GM19324 (cell line): ENCODE results near the gene TINAG.

Experiments
- ATAC-seq: cut with Tn5 transposase; IDR thresholded peaks from one replicate; pipeline ENCODE4 v1.9.1; 2021; ENCODE audit warnings: mild to moderate bottlenecking, moderate library complexity; ENCODE audit not compliant: unreplicated experiment, low FRiP score

The TINAG gene

GRCh38 chr6:54308289-54308985 lies at the start of gene TINAG:
TINAG (plus strand) TSS chr6:54308441; CDS start chr6:54308551, 110 bp downstream.
- ATAC-seq: no peak

GRCh38 chr6:54260025-54260424 lies 48.2 kb upstream of the TINAG start:
- no peak for ATAC-seq

- ATAC-seq: no peak
Observed at GRCh38 chr6:54262499-54262898, 45.7 kb upstream of the TINAG start.

- ATAC-seq: no peak
Observed at GRCh38 chr6:54262971-54263370, 45.3 kb upstream of the TINAG start.

- ATAC-seq: no peak
Observed at GRCh38 chr6:54264581-54265272, 43.5 kb upstream of the TINAG start.

GRCh38 chr6:54266400-54266923 lies 41.8 kb upstream of the TINAG start:
- no peak for ATAC-seq

GRCh38 chr6:54267798-54268197 lies 40.4 kb upstream of the TINAG start:
- no peak for ATAC-seq

GRCh38 chr6:54273214-54273820 lies 34.9 kb upstream of the TINAG start:
- ATAC-seq: no peak

GRCh38 chr6:54274383-54274782 lies 33.9 kb upstream of the TINAG start:
- no peak for ATAC-seq

GRCh38 chr6:54282186-54282585 lies 26.1 kb upstream of the TINAG start:
- no peak for ATAC-seq

GRCh38 chr6:54284161-54284860 lies 23.9 kb upstream of the TINAG start:
- ATAC-seq: no peak

- ATAC-seq: no peak
Observed at GRCh38 chr6:54285595-54285994, 22.6 kb upstream of the TINAG start.

- no peak for ATAC-seq
Observed at GRCh38 chr6:54286141-54286540, 22.1 kb upstream of the TINAG start.

GRCh38 chr6:54288474-54288873 lies 19.8 kb upstream of the TINAG start:
- no peak for ATAC-seq

GRCh38 chr6:54289426-54289825 lies 18.8 kb upstream of the TINAG start:
- no peak for ATAC-seq

GRCh38 chr6:54291146-54291545 lies 17.1 kb upstream of the TINAG start:
- ATAC-seq: peak; percentile 57

- peak; percentile 88 for ATAC-seq
Observed at GRCh38 chr6:54291738-54292137, 16.5 kb upstream of the TINAG start.

GRCh38 chr6:54294965-54295532 lies 13.2 kb upstream of the TINAG start:
- ATAC-seq: no peak

- ATAC-seq: no peak
Observed at GRCh38 chr6:54299542-54300269, 8.5 kb upstream of the TINAG start.

GRCh38 chr6:54301770-54302169 lies 6.5 kb upstream of the TINAG start:
- no peak for ATAC-seq
